Measurements from ENCODE around the gene OCEL1. TPM values are rescaled to one million over a fixed set of nuclear protein-coding genes. Genes with fewer than 3 reads are reported as not detected.

Gene OCEL1, protein sequence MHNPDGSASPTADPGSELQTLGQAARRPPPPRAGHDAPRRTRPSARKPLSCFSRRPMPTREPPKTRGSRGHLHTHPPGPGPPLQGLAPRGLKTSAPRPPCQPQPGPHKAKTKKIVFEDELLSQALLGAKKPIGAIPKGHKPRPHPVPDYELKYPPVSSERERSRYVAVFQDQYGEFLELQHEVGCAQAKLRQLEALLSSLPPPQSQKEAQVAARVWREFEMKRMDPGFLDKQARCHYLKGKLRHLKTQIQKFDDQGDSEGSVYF
- polyA plus RNA-seq = 10 to 100 TPM; 24.0 to 93.7 (median 50.9) TPM
- long read RNA-seq, donor 1 = 0 reads
- long read RNA-seq, donor 2, partial matches to known transcripts = 0 of 5 reads
- long read RNA-seq, donor 2, other reads (novel, unspliced or antisense) = 0 of 5 reads
- long read RNA-seq, donor 3, partial matches to known transcripts = 0 of 3 reads
- long read RNA-seq, donor 3, other reads (novel, unspliced or antisense) = 0 of 3 reads
- long read RNA-seq, donor 4 = 0 reads
- long read RNA-seq, donor 5, partial matches to known transcripts = 0 of 1 reads
- long read RNA-seq, donor 5, other reads (novel, unspliced or antisense) = 0 of 1 reads
- long read RNA-seq, donor 6, transcript OCEL1-201 (6 exons, 1,133 nt) = major isoform, 8 of 10 reads
- long read RNA-seq, donor 6, partial matches to known transcripts = 0 of 10 reads
- long read RNA-seq, donor 6, other reads (novel, unspliced or antisense) = 0 of 10 reads
- long read RNA-seq, donor 7, partial matches to known transcripts = 0 of 1 reads
- long read RNA-seq, donor 7, other reads (novel, unspliced or antisense) = 0 of 1 reads
- long read RNA-seq, donor 8, partial matches to known transcripts = 0 of 1 reads
- long read RNA-seq, donor 8, other reads (novel, unspliced or antisense) = 0 of 1 reads
- long read RNA-seq, donor 9, partial matches to known transcripts = 0 of 13 reads
- long read RNA-seq, donor 9, other reads (novel, unspliced or antisense) = 12 of 13 reads
- long read RNA-seq, donor 10, partial matches to known transcripts = 0 of 7 reads
- long read RNA-seq, donor 10, other reads (novel, unspliced or antisense) = 0 of 7 reads

GRCh38 chr19:17226002-17226933 lies at the start of gene OCEL1:
OCEL1 (plus strand) TSS chr19:17226226; CDS start chr19:17226248, 22 bp downstream.
- WGBS, 3 donors = 0 to 1% (median 0%) methylated on average over 46 to 90 of the region's 90 CpGs
- peaks cover 0 to 16% (median 3%) of the 10 kb centered on the region in 3 donors for H3K4me1 ChIP-seq (ENCODE audit: control insufficient read depth in 3 of 3, insufficient read depth in 2 of 3, low read depth in 1 of 3, low read length in 2 of 3)
- H3K36me3 ChIP-seq (ENCODE audit: control insufficient read depth in 3 of 3, insufficient read depth in 2 of 3, low read depth in 1 of 3, low read length in 3 of 3) = peaks cover 0 to 37% (median 3%) of the 10 kb centered on the region in 3 donors
- H3K4me3 ChIP-seq (ENCODE audit: low read depth in 1 of 3, low read length in 3 of 3) = peak within 1 kb of the TSS; percentile 64 to 87 (median 64)
- no peaks in the 10 kb centered on the region for H3K27me3 ChIP-seq (ENCODE audit: control insufficient read depth in 3 of 3, insufficient read depth in 3 of 3, low read length in 3 of 3)
- H3K9me3 ChIP-seq (ENCODE audit: control insufficient read depth in 2 of 2, insufficient read depth in 1 of 2, low read depth in 1 of 2, low read length in 1 of 2) = no peaks in the 10 kb centered on the region
- peak within 1 kb of the TSS; percentile 66 to 100 (median 98) for H3K27ac ChIP-seq (ENCODE audit: low read depth in 1 of 3, low read length in 2 of 3)
- FAIRE-seq = no peak
- DNase-seq = peak; percentile 98 to 99

DNA sequence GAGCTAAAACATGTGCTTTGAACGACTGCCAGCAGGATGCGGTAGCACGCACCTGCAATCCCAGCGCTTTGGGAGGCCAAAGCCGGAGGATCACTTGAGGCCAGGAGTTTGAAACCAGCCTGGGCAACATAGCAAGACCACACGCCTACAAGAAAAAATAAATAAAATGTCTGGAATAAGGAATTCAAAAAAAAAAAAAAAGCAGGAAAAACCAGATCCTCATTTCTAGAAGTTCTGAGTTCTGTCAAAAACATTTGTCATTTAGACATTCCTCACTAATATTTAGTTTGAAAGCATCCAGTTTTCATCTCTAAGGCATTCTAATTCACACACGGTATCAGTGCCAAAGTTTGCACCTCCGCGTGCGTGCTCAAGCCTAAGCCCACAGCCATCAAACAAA lies 47.7 kb upstream of the OCEL1 start:
- no peak overlapping the region for H3K4me3 ChIP-seq (ENCODE audit: low read depth in 1 of 3, low read length in 3 of 3)
- FAIRE-seq (no peak), DNase-seq (no peak)
- no peaks in the 10 kb centered on the region for H3K4me1 ChIP-seq (ENCODE audit: control insufficient read depth in 3 of 3, insufficient read depth in 2 of 3, low read depth in 1 of 3, low read length in 2 of 3)
- no peaks in the 10 kb centered on the region for H3K9me3 ChIP-seq (ENCODE audit: control insufficient read depth in 2 of 2, insufficient read depth in 1 of 2, low read depth in 1 of 2, low read length in 1 of 2)
- H3K36me3 ChIP-seq (ENCODE audit: control insufficient read depth in 3 of 3, insufficient read depth in 2 of 3, low read depth in 1 of 3, low read length in 3 of 3) = peaks cover 4 to 48% (median 9%) of the 10 kb centered on the region in 3 donors
- H3K27me3 ChIP-seq (ENCODE audit: control insufficient read depth in 3 of 3, insufficient read depth in 3 of 3, low read length in 3 of 3) = no peaks in the 10 kb centered on the region
- 95 to 97% (median 95%) methylated on average over 10 of the region's 10 CpGs for WGBS, 3 donors
- H3K27ac ChIP-seq (ENCODE audit: low read depth in 1 of 3, low read length in 2 of 3) = no peak overlapping the region

DNA sequence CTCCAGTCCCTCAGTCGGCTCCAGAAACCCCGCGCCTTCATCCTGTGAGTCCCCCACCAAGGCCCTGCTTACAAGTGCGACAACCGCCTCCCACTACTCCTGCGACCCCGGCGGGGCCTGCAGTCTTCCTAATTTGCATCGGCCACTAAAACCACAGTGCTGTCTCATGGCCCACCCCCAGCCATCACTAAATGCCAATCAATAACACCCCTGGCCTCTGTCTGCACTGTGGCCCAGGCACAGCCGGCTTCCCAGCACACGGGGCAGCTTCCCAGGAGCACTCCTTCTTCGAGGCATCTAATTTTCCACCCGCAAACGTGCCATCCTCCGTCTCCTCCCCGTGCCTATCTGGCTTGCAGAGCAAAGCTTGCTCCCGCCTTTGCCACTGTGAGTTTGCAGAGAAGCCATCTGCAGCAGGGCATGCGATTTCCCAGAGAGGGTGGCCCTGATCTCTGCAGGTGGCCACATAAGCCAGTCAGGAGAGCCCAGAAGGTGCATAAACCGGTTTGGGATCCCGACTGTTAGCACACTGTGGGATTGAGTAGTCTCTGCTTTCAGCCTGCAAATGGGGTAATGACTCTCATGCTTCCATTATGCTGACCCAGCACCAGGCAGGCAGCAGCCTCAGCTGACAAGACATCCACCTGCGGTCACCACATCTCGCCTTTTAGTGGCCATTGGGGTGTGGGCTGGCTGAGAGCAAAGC lies 44.9 kb upstream of the OCEL1 start:
- no peaks in the 10 kb centered on the region for H3K27me3 ChIP-seq (ENCODE audit: control insufficient read depth in 3 of 3, insufficient read depth in 3 of 3, low read length in 3 of 3)
- no peaks in the 10 kb centered on the region for H3K4me1 ChIP-seq (ENCODE audit: control insufficient read depth in 3 of 3, insufficient read depth in 2 of 3, low read depth in 1 of 3, low read length in 2 of 3)
- FAIRE-seq (no peak), DNase-seq (no peak)
- no peaks in the 10 kb centered on the region for H3K9me3 ChIP-seq (ENCODE audit: control insufficient read depth in 2 of 2, insufficient read depth in 1 of 2, low read depth in 1 of 2, low read length in 1 of 2)
- H3K36me3 ChIP-seq (ENCODE audit: control insufficient read depth in 3 of 3, insufficient read depth in 2 of 3, low read depth in 1 of 3, low read length in 3 of 3) = peaks cover 2 to 57% (median 10%) of the 10 kb centered on the region in 3 donors
- no peak overlapping the region for H3K4me3 ChIP-seq (ENCODE audit: low read depth in 1 of 3, low read length in 3 of 3)
- 78 to 95% (median 91%) methylated on average over 22 of the region's 22 CpGs for WGBS, 3 donors
- no peak overlapping the region for H3K27ac ChIP-seq (ENCODE audit: low read depth in 1 of 3, low read length in 2 of 3)

DNA sequence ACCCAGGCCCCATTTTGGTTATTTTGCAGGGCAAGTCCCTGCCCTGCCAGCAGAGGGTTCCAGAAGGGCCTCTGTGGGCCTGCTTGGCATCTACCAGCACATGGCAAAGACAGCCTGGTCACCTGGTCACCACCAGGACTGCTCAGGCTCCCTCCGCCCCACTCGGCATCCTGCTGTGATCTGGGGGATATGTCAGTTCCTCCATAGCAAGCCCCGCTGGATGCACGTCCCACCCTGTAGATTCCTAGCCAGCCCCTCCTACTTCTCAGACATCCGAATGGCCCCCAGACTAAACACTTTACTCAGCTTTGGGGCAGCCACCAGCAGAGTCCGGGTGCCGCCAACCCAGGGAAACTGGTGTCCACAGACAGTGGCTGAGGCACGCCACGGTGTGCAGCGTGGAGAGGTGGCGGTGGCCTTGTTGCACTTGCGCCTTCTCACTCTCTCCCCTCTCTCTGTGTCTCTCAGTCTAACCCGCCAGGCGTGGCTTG lies 42.7 kb upstream of the OCEL1 start:
- DNase-seq (no peak), FAIRE-seq (no peak)
- H3K27me3 ChIP-seq (ENCODE audit: control insufficient read depth in 3 of 3, insufficient read depth in 3 of 3, low read length in 3 of 3) = no peaks in the 10 kb centered on the region
- peaks cover 8 to 62% (median 9%) of the 10 kb centered on the region in 3 donors for H3K36me3 ChIP-seq (ENCODE audit: control insufficient read depth in 3 of 3, insufficient read depth in 2 of 3, low read depth in 1 of 3, low read length in 3 of 3)
- H3K9me3 ChIP-seq (ENCODE audit: control insufficient read depth in 2 of 2, insufficient read depth in 1 of 2, low read depth in 1 of 2, low read length in 1 of 2) = no peaks in the 10 kb centered on the region
- no peak overlapping the region for H3K4me3 ChIP-seq (ENCODE audit: low read depth in 1 of 3, low read length in 3 of 3)
- 74 to 82% (median 76%) methylated on average over 14 of the region's 14 CpGs for WGBS, 3 donors
- no peaks in the 10 kb centered on the region for H3K4me1 ChIP-seq (ENCODE audit: control insufficient read depth in 3 of 3, insufficient read depth in 2 of 3, low read depth in 1 of 3, low read length in 2 of 3)
- peak overlapping the region in 2 of 3 donors; percentile 51 to 64 for H3K27ac ChIP-seq (ENCODE audit: low read depth in 1 of 3, low read length in 2 of 3)

GRCh38 chr19:17183858-17184321 lies 42.1 kb upstream of the OCEL1 start:
- Histone ChIP-seq H3K27ac (ENCODE audit: low read depth in 1 of 3, low read length in 2 of 3) (peak overlapping the region in 2 of 3 donors; percentile 51 to 61), H3K27me3 (ENCODE audit: control insufficient read depth in 3 of 3, insufficient read depth in 3 of 3, low read length in 3 of 3) (no peaks in the 10 kb centered on the region), H3K4me3 (ENCODE audit: low read depth in 1 of 3, low read length in 3 of 3) (no peak overlapping the region), H3K36me3 (ENCODE audit: control insufficient read depth in 3 of 3, insufficient read depth in 2 of 3, low read depth in 1 of 3, low read length in 3 of 3) (peaks cover 8 to 67% (median 9%) of the 10 kb centered on the region in 3 donors), H3K4me1 (ENCODE audit: control insufficient read depth in 3 of 3, insufficient read depth in 2 of 3, low read depth in 1 of 3, low read length in 2 of 3) (no peaks in the 10 kb centered on the region), H3K9me3 (ENCODE audit: control insufficient read depth in 2 of 2, insufficient read depth in 1 of 2, low read depth in 1 of 2, low read length in 1 of 2) (no peaks in the 10 kb centered on the region)
- 58 to 77% (median 67%) methylated on average over 11 of the region's 11 CpGs for WGBS, 3 donors
- no peak for FAIRE-seq
- no peak for DNase-seq

GRCh38 chr19:17184371-17184841 lies 41.6 kb upstream of the OCEL1 start:
- Histone ChIP-seq H3K9me3 (ENCODE audit: control insufficient read depth in 2 of 2, insufficient read depth in 1 of 2, low read depth in 1 of 2, low read length in 1 of 2) (no peaks in the 10 kb centered on the region), H3K36me3 (ENCODE audit: control insufficient read depth in 3 of 3, insufficient read depth in 2 of 3, low read depth in 1 of 3, low read length in 3 of 3) (peaks cover 7 to 72% (median 12%) of the 10 kb centered on the region in 3 donors), H3K27ac (ENCODE audit: low read depth in 1 of 3, low read length in 2 of 3) (peak overlapping the region in 2 of 3 donors; percentile 51 to 61), H3K4me3 (ENCODE audit: low read depth in 1 of 3, low read length in 3 of 3) (no peak overlapping the region), H3K27me3 (ENCODE audit: control insufficient read depth in 3 of 3, insufficient read depth in 3 of 3, low read length in 3 of 3) (no peaks in the 10 kb centered on the region), H3K4me1 (ENCODE audit: control insufficient read depth in 3 of 3, insufficient read depth in 2 of 3, low read depth in 1 of 3, low read length in 2 of 3) (no peaks in the 10 kb centered on the region)
- WGBS, 3 donors = 73 to 82% (median 74%) methylated on average over 12 of the region's 12 CpGs
- DNase-seq = peak in 1 of 2 donors; percentile 57
- no peak for FAIRE-seq

- Histone ChIP-seq H3K4me3 (ENCODE audit: low read depth in 1 of 3, low read length in 3 of 3) (no peak overlapping the region), H3K4me1 (ENCODE audit: control insufficient read depth in 3 of 3, insufficient read depth in 2 of 3, low read depth in 1 of 3, low read length in 2 of 3) (no peaks in the 10 kb centered on the region), H3K27me3 (ENCODE audit: control insufficient read depth in 3 of 3, insufficient read depth in 3 of 3, low read length in 3 of 3) (no peaks in the 10 kb centered on the region), H3K9me3 (ENCODE audit: control insufficient read depth in 2 of 2, insufficient read depth in 1 of 2, low read depth in 1 of 2, low read length in 1 of 2) (no peaks in the 10 kb centered on the region), H3K27ac (ENCODE audit: low read depth in 1 of 3, low read length in 2 of 3) (no peak overlapping the region), H3K36me3 (ENCODE audit: control insufficient read depth in 3 of 3, insufficient read depth in 2 of 3, low read depth in 1 of 3, low read length in 3 of 3) (peaks cover 9 to 79% (median 14%) of the 10 kb centered on the region in 3 donors)
- DNase-seq = no peak
- 90 to 94% (median 91%) methylated on average over 8 of the region's 8 CpGs for WGBS, 3 donors
- no peak for FAIRE-seq
These were observed 40.4 kb upstream of the OCEL1 start for GRCh38 chr19:17185590-17185989.
